HepG2 (cell line): Measurements from ENCODE around the gene TMEM86B. TPM values are rescaled to one million over a fixed set of nuclear protein-coding genes. Genes with fewer than 3 reads are reported as not detected.
A peak's percentile ranks its signal among the peaks of the same experiment; 100 is the strongest.

Experiments
- AKAP8 ChIP-seq: sonication (generic); formaldehyde crosslinking; IDR thresholded peaks from 2 replicates; pipeline ENCODE4 v1.5.1; 2020; ENCODE audit warnings: mild to moderate bottlenecking, missing genetic modification reagents
- GABPB1 ChIP-seq: IDR thresholded peaks from 2 replicates; pipeline ENCODE4 v1.6.1; 2016; ENCODE audit warnings: mild to moderate bottlenecking, missing genetic modification reagents, moderate library complexity, missing compliant biosample characterization
- HOXD1 ChIP-seq: sonication (generic); formaldehyde crosslinking; IDR thresholded peaks from 2 replicates; pipeline ENCODE4 v1.5.0; 2020; ENCODE audit warnings: missing genetic modification reagents
- JUND ChIP-seq: sonication (generic); formaldehyde crosslinking; IDR thresholded peaks from 2 replicates; pipeline ENCODE4 v1.8.0; 2022; ENCODE audit warnings: mild to moderate bottlenecking, missing genetic modification reagents
- MAFK ChIP-seq, 2 experiments: IDR thresholded peaks in 1 of 2; conservative IDR thresholded peaks in 1 of 2; 2 replicates each; pipeline ENCODE4 v1.6.1; 2011; ENCODE audit warnings: improper control_type of control experiment in 2 of 2, low read length in 2 of 2
- MYNN ChIP-seq: sonication (generic); formaldehyde crosslinking; IDR thresholded peaks from 2 replicates; pipeline ENCODE4 v1.4.0; 2020; ENCODE audit warnings: mild to moderate bottlenecking, low read depth, missing genetic modification reagents
- NAIF1 ChIP-seq: sonication (generic); formaldehyde crosslinking; IDR thresholded peaks from 2 replicates; pipeline ENCODE4 v1.5.0; 2020; ENCODE audit warnings: mild to moderate bottlenecking, missing genetic modification reagents, borderline replicate concordance
- NCOA2 ChIP-seq: sonication (generic); formaldehyde crosslinking; IDR thresholded peaks from 2 replicates; pipeline ENCODE4 v1.8.0; 2022; ENCODE audit warnings: inconsistent platforms
- NFIC ChIP-seq: IDR thresholded peaks from 2 replicates; pipeline ENCODE4 v1.6.1; 2012; ENCODE audit warnings: mild to moderate bottlenecking, low read length, inconsistent platforms
- NFKBIZ ChIP-seq: IDR thresholded peaks from 2 replicates; pipeline ENCODE4 v1.6.1; 2018; ENCODE audit warnings: missing genetic modification reagents, missing compliant biosample characterization
- PRPF4 ChIP-seq: fragments of 200-400 bp; formaldehyde crosslinking; IDR thresholded peaks from 2 replicates; pipeline ENCODE4 v1.6.1; 2016; ENCODE audit warnings: low read length, low read depth; ENCODE audit not compliant: poor library complexity, severe bottlenecking
- RAD21 ChIP-seq: fragments of 450-650 bp; formaldehyde crosslinking; IDR thresholded peaks from 2 replicates; pipeline ENCODE4 v1.5.0; 2020; ENCODE audit warnings: mild to moderate bottlenecking
- RARA ChIP-seq: IDR thresholded peaks from 2 replicates; pipeline ENCODE4 v1.6.1; 2016; ENCODE audit warnings: missing genetic modification reagents, missing compliant biosample characterization
- RFX5 ChIP-seq: IDR thresholded peaks from 2 replicates; pipeline ENCODE4 v1.6.1; 2011; ENCODE audit warnings: low read depth, low read length, improper control_type of control experiment
- RNF219 ChIP-seq: sonication (generic); formaldehyde crosslinking; IDR thresholded peaks from 2 replicates; pipeline ENCODE4 v1.5.0; 2020; ENCODE audit warnings: mild to moderate bottlenecking, missing genetic modification reagents
- SP4 ChIP-seq: sonication (generic); formaldehyde crosslinking; IDR thresholded peaks from 2 replicates; pipeline ENCODE4 v1.8.1; 2023; ENCODE audit warnings: mild to moderate bottlenecking, missing genetic modification reagents
- TOE1 ChIP-seq: sonication (generic); formaldehyde crosslinking; IDR thresholded peaks from 2 replicates; pipeline ENCODE4 v1.4.0; 2020; ENCODE audit warnings: mild to moderate bottlenecking, missing genetic modification reagents
- ZFP1 ChIP-seq: IDR thresholded peaks from 2 replicates; pipeline ENCODE4 v1.6.1; 2016
- ZMAT3 ChIP-seq: sonication (generic); formaldehyde crosslinking; conservative IDR thresholded peaks from 2 replicates; pipeline ENCODE4 v1.7.0; 2021; ENCODE audit warnings: missing genetic modification reagents
- ZNF30 ChIP-seq: sonication (generic); formaldehyde crosslinking; IDR thresholded peaks from 2 replicates; pipeline ENCODE4 v1.5.0; 2020; ENCODE audit warnings: mild to moderate bottlenecking, missing genetic modification reagents
- ZNF33B ChIP-seq: sonication (generic); formaldehyde crosslinking; IDR thresholded peaks from 2 replicates; pipeline ENCODE4 v1.5.1; 2020; ENCODE audit warnings: mild to moderate bottlenecking, missing genetic modification reagents
- ZNF414 ChIP-seq: sonication (generic); formaldehyde crosslinking; IDR thresholded peaks from 2 replicates; pipeline ENCODE4 v1.5.0; 2020; ENCODE audit warnings: missing genetic modification reagents
- ZNF510 ChIP-seq: sonication (generic); formaldehyde crosslinking; IDR thresholded peaks from 2 replicates; pipeline ENCODE4 v1.4.0; 2020; ENCODE audit warnings: low read depth, mild to moderate bottlenecking, missing genetic modification reagents
- ZNF605 ChIP-seq: sonication (generic); formaldehyde crosslinking; IDR thresholded peaks from 2 replicates; pipeline ENCODE4 v1.8.0; 2022; ENCODE audit warnings: mild to moderate bottlenecking, missing genetic modification reagents
- ZNF800 ChIP-seq: sonication (generic); formaldehyde crosslinking; IDR thresholded peaks from 2 replicates; pipeline ENCODE4 v1.4.0; 2020; ENCODE audit warnings: missing genetic modification reagents
- ZNF883 ChIP-seq: sonication (generic); formaldehyde crosslinking; IDR thresholded peaks from 2 replicates; pipeline ENCODE4 v1.5.1; 2020; ENCODE audit warnings: mild to moderate bottlenecking, missing genetic modification reagents; ENCODE audit errors: not compliant biosample characterization
- polyA plus RNA-seq, 8 experiments: library from polyadenylated mRNA; depleted of rRNA in 3 of 8; stranded (reverse) in 7 of 8; unstranded in 1 of 8; fragments of >200 nt; fragmentation: Illumina TruSeq in 4 of 8; extraction: Trizol in 4 of 8; gene quantifications; 2 replicates each; pipeline versions ENCODE4 v1.2.1 to v1.2.3, GENCODE V29; 2011 to 2016; ENCODE audit warnings: low read depth in 4 of 8, missing spikeins in 1 of 8, mixed read lengths in 1 of 8; ENCODE audit not compliant: insufficient read depth in 1 of 8
- total RNA-seq, 5 experiments: library from RNA; depleted of rRNA; stranded (reverse); fragments of >200 nt; fragmentation: Illumina TruSeq; extraction: Trizol; gene quantifications; 2 replicates each; pipeline ENCODE4 v1.2.3, GENCODE V29; 2016; ENCODE audit warnings: low read depth in 1 of 5
- TF ChIP-seq, protein P1 (sequence below): sonication (generic); formaldehyde crosslinking; IDR thresholded peaks from 2 replicates; pipeline ENCODE4 v1.8.1; 2022; ENCODE audit warnings: mild to moderate bottlenecking, missing genetic modification reagents

TMEM86B gene
- total and polyA plus RNA-seq, 2 of the 13 experiments (the other 11 are each of a cell fraction or from before 2014, with no cell fraction given): 7.7 to 9.6 TPM

- TF ChIP-seq ZNF883: no peak
- no peak for TF ChIP-seq MYNN (CRISPR knock-in tag)
- TF ChIP-seq RAD21: no peak
- TF ChIP-seq TOE1 (CRISPR knock-in tag): no peak
- no peak for TF ChIP-seq ZMAT3 (CRISPR knock-in tag)
- TF ChIP-seq MAFK (conservative IDR thresholded peaks at IDR 0.05 in 1 of 2, IDR thresholded peaks at IDR 0.05 in 1 of 2; ENCODE audit: low read length in 2 of 2): no peak
- TF ChIP-seq, protein P1, sequence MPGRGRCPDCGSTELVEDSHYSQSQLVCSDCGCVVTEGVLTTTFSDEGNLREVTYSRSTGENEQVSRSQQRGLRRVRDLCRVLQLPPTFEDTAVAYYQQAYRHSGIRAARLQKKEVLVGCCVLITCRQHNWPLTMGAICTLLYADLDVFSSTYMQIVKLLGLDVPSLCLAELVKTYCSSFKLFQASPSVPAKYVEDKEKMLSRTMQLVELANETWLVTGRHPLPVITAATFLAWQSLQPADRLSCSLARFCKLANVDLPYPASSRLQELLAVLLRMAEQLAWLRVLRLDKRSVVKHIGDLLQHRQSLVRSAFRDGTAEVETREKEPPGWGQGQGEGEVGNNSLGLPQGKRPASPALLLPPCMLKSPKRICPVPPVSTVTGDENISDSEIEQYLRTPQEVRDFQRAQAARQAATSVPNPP (CRISPR knock-in tag): no peak
- TF ChIP-seq AKAP8 (CRISPR knock-in tag): no peak
- 0 out of 2 replicates have a peak, but pooled peaks have one; percentile 7 for TF ChIP-seq NCOA2 (CRISPR knock-in tag)
- 0 out of 2 replicates have a peak, but pooled peaks have one; percentile 0 for TF ChIP-seq NFKBIZ (CRISPR knock-in tag)
- peak; percentile 16; the same call in 1 of the 2 replicates for TF ChIP-seq ZFP1 (CRISPR knock-in tag)
- no peak for TF ChIP-seq SP4 (CRISPR knock-in tag)
- no peak for TF ChIP-seq NAIF1 (CRISPR knock-in tag)
- no peak for TF ChIP-seq JUND (CRISPR knock-in tag)
- TF ChIP-seq RNF219: no peak
- no peak for TF ChIP-seq ZNF510 (CRISPR knock-in tag)
- no peak for TF ChIP-seq PRPF4
- TF ChIP-seq ZNF414 (CRISPR knock-in tag): no peak
- TF ChIP-seq RFX5: no peak
- TF ChIP-seq ZNF605 (CRISPR knock-in tag): 0 out of 2 replicates have a peak, but pooled peaks have one; percentile 5
- 0 out of 2 replicates have a peak, but pooled peaks have one; percentile 6 for TF ChIP-seq ZNF800
- TF ChIP-seq GABPB1 (CRISPR knock-in tag): no peak
- no peak for TF ChIP-seq RARA (CRISPR knock-in tag)
- no peak; the same call in 1 of the 2 replicates for TF ChIP-seq NFIC
- TF ChIP-seq ZNF33B: no peak
- TF ChIP-seq ZNF30 (CRISPR knock-in tag): no peak
- no peak for TF ChIP-seq HOXD1 (CRISPR knock-in tag)
Observed at GRCh38 chr19:55259540-55260210, 31.1 kb upstream of the TMEM86B start (continued).
